KOPT-K1 (cell line): ENCODE results near the gene TBC1D17.

Experiments
- H3K27ac ChIP-seq: fragments of 200-600 bp; sonication (generic); 2 replicates; pipeline ENCODE4 v1.5.1; 2016; ENCODE audit warnings: antibody characterized with exemption, mild to moderate bottlenecking, low read depth, low read length; ENCODE audit not compliant: poor library complexity, severe bottlenecking
- H3K36me3 ChIP-seq: fragments of 200-600 bp; sonication (generic); 2 replicates; pipeline ENCODE4 v1.5.1; 2017; ENCODE audit warnings: antibody characterized with exemption, mild to moderate bottlenecking, low read length, moderate library complexity; ENCODE audit not compliant: insufficient read depth
- H3K9me3 ChIP-seq: fragments of 200-600 bp; sonication (generic); 2 replicates; pipeline ENCODE4 v1.5.1; 2017; ENCODE audit warnings: antibody characterized with exemption, low read length, mild to moderate bottlenecking; ENCODE audit not compliant: insufficient read depth, poor library complexity, severe bottlenecking

The TBC1D17 gene

DNA sequence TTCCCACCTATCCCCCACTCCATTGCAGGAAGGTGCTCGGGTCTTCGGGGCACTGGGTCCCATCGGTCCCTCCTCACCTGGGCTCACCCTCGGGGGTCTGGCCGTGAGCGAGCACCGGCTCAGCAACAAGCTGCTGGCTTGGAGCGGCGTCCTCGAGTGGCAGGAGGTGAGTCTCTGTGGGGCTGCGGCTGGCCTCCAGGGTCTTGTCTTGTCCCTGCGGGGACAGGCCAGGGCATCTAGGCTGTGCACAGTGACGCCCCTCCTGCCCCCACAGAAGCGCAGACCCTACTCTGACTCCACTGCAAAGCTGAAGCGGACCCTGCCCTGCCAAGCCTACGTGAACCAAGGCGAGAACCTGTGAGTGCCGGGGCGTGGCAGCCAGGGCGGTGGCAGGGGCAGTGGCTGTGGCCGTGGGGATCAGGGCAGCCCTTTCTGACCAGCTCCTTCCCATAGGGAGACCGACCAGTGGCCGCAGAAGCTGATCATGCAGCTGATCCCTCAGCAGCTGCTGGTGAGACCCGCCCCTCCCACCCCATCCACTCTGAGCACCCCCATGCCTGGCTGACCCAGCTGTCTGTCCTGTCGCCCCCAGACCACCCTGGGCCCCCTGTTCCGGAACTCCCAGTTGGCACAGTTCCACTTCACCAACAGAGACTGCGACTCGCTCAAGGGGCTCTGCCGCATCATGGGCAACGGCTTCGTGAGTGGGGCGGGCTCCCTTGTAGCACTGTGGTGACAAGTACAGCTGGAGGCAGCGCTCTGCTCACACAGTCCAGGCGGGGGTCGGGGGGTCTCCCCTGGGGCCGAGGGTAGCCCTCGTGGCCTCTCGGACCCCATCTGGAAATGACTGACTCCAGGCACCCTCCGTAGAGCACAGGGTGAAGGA, 22.9 kb upstream of the TBC1D17 start:
- Histone ChIP-seq H3K36me3 (peaks cover 57% of the 10 kb centered on the region), H3K9me3 (no peaks in the 10 kb centered on the region), H3K27ac (no peak overlapping the region)

DNA sequence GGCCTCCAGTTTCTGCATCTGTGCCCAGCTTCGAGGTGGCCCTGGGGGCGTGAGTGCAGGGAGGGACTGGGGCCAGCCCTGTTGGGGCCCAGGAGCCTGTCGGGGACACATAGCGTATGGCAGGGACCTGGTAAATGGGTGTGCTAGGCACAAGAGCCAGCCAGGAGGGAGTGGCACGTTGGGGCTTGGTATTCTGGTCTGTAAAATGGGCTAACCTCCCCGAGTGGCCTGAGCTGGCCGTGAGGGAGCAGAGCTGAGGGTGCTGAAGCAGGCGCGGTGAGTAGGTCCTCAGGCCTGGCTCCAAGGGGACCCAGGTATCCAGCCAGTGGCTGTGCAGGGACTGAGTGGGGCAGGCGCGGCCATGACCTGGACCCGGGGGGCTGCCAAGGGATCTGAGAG, 22.2 kb upstream of the TBC1D17 start:
- Histone ChIP-seq H3K9me3 (no peaks in the 10 kb centered on the region), H3K36me3 (peaks cover 63% of the 10 kb centered on the region), H3K27ac (no peak overlapping the region)

DNA sequence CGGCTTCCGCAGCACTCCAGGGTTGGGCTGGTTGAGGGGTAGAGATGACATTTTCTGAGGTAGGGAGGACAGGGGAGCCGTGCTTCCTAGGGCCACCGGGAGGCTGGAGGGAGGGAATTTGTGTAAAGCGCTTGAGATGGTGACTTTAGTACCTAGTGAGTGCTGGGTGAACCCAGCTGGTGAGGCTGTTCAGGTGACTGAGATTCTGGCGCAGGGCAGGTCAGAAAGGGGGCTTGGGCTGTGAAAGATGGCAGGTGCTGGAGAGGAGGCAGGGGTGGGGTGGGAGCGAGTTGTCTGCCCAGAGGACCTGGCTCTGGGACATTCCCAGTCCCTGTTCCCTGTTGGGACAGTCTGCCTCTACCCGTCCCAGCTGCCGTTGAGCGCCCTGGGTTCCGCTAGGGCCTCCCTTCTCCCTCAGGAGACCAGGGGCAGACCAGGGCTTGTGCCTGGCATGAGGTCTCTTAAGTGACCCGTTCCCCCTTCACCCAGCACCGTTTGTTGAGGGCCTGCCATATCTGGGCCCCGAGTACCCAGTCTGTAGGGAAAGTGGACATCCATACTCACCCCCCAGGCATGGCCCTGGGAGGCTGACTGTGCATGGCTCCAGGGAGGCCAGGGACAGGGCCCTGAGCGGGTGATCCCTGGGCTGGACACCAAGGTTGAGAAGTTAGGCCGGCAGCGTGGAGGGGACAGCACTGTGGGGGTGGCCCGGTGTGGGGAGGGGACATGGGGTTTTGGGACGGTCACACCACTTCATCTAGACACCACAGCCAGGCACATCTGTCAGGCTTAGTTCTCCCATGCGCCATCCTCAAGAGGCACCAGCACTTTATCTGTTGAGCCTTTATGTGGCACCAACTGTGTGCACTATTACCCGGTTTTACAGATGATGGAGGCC, 21.6 kb upstream of the TBC1D17 start:
- H3K36me3 ChIP-seq, result peaks cover 70% of the 10 kb centered on the region
- H3K9me3 ChIP-seq, result no peaks in the 10 kb centered on the region
- H3K27ac ChIP-seq, result no peak overlapping the region

DNA sequence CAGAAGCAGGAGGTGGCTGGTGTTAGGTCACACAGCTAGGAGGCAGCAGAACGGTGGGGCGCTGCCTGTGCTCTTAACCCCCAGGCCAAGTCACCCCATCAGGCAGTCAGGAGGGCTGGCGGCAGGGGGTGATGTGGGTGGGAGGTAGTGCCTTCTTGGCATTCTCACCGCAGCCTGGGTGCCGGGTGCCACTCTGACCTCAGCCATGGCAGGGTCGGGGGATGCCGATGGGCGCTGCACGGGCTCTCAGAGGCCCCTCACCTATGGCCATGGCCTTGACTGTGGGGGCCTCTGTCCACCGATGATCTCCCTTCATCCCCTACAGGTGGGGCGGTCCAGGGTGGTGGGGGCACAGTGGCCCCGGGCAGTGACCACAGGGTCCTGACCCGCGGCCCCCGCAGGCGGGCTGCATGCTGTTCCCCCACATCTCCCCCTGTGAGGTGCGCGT, 20.9 kb upstream of the TBC1D17 start:
- Histone ChIP-seq H3K27ac (no peak overlapping the region), H3K36me3 (peaks cover 77% of the 10 kb centered on the region), H3K9me3 (no peaks in the 10 kb centered on the region)

DNA sequence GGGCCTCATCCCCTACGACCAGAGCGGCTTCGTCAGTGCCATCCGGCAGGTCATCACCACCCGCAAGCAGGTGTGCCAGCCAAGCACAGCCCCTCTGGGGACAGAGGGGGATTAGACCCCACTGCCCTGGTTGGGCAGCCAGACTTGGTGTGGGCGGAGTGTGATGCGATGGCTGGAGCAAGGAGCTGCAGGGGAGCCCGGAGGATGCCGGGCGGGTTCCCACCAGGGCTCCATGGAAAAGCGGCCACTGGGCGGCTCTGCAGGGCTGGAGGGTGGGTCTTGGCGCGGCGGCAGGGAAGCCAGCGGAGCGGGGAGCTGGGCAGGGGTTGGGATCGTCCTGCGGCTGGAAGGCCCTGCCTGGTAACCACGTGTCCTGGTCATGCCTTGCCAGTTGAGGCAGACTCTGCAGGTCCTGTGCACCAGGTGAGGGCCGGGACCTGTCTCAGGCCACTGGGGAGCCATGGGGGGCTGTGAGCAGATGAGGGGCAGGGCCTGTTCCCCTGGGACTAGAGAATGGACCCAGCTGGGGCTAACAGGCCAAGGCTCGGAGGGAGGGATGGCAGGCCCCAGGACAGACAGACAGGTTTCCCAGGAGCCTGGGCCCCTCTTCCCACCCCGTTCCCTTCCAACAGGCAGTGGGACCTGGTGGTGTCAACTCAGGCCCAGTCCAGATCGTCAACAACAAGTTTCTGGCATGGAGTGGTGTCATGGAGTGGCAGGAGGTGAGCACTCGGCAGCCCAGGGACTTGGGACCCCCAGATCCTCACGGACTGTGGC, 20.3 kb upstream of the TBC1D17 start:
- peaks cover 81% of the 10 kb centered on the region for H3K36me3 ChIP-seq
- no peak overlapping the region for H3K27ac ChIP-seq

DNA sequence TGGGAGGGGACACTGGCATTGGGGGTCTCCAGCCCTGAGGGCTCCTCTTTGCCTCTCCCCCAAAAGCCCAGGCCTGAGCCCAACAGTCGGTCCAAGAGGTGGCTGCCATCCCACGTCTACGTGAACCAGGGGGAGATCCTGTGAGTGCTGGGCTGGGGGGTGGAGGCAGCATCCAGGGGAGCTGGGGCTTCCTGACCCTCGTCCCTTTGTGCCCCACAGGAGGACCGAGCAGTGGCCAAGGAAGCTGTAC, 19.7 kb upstream of the TBC1D17 start:
- no peak overlapping the region for H3K27ac ChIP-seq
- H3K9me3 ChIP-seq, result no peaks in the 10 kb centered on the region
- H3K36me3 ChIP-seq, result peaks cover 86% of the 10 kb centered on the region

More for the DNA sequence above, 20.3 kb upstream of the TBC1D17 start:
- no peaks in the 10 kb centered on the region for H3K9me3 ChIP-seq

DNA sequence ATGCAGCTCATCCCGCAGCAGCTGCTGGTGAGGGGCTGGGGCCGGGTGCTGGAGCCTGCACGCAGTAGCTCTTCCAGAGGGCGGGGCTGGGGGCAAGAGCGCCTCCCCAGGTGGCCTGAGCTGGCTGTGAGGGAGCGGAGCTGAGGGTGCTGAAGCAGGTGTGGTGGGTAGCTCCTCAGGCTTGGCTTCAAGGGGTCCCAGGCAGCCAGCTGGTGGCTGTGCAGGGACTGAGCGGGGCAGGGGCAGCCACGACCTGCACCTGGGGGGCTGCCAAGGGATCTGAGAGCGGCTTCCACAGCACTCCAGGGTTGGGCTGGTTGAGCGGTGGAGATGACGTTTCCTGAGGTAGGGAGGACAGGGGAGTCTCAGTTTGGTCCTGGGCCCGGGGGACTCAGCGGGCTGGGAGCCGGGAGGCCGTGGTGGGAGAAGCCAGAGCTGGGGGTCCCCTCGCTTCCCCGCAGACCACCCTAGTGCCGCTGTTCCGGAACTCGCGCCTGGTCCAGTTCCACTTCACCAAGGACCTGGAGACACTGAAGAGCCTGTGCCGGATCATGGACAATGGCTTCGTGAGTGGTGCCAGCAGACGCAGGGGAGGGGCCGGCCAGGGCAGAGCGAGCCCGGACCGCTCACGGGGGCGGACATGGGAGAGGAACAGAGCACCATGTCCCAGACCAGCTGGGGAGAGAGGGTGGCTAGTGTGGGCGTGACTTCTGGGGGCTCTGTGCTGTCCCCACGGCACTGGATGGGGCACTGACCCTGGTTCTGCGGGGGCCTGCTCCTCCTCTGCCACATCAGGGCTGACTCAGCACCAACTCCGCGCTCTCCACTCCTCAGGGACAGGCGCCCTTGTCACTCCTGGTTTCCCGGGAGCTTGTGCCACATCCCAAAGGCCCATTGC, 19.2 kb upstream of the TBC1D17 start:
- no peaks in the 10 kb centered on the region for H3K9me3 ChIP-seq
- H3K27ac ChIP-seq, result no peak overlapping the region
- peaks cover 92% of the 10 kb centered on the region for H3K36me3 ChIP-seq

DNA sequence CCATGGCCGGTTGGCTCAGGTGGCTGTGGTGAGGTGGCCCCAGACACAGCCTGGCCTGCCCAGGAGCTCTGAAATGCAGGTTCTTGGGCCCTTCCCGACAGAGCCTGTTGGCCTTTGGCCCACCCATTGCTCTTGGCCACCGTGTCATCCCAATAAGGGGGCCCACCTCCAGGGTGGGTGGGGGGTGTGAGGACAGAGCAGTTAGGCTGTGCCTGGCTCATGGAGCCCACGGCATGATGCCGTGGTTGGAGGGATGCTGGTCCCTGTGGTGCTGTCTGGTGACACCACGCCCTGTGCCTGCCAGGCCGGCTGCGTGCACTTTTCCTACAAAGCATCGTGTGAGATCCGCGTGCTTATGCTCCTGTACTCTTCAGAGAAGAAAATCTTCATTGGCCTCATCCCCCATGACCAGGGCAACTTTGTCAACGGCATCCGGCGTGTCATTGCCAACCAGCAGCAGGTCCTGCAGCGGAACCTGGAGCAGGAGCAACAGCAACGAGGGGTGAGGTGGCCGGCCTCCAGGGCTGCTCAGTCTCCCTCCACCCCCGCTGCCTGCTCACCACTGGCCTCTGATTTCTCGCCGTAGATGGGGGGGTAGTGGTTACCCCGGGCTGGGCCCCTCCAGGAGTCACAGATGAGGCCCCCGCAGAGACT, 17.7 kb upstream of the TBC1D17 start:
- H3K27ac ChIP-seq, result no peak overlapping the region
- H3K9me3 ChIP-seq, result no peaks in the 10 kb centered on the region
- H3K36me3 ChIP-seq, result peaks cover 96% of the 10 kb centered on the region

DNA sequence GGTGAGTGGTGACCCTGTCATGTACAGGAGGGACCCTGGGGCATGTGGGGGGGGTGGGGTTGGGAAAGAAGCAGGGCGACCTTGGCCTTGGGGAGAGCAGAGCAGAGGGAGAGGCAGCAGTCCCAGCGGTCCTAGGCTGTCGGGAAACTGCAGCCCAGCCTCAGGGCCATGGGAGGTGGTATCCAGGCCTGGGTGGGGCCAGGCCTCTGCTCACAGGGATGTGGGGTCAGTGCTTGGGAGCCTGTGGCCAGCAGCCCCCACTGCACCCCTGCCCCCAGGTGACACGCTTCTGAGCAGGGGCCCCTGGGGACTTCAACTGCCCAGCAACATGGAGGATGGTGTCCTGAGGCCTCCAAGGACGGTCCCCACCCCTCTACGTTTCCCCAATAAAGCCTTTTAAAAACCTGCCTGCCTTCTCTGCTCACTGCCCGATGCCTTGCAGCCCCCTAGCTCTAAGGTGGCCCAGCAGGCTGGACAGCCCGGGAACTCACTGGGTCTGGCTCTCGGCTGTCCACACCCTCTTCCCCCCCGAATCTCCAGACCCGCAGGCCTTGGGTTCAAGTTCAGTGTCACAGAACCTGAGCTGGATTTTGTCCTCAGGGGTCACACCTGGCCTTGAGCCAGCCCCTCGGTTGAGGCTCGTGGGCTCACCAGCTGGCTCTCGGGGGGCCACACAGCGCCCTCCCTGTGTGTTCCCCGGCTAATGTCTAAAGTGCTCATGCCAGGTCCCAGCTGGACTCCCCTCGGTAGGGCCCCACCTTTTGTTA, 17.0 kb upstream of the TBC1D17 start:
- peaks cover 93% of the 10 kb centered on the region for H3K36me3 ChIP-seq
- H3K27ac ChIP-seq, result no peak overlapping the region
- H3K9me3 ChIP-seq, result no peaks in the 10 kb centered on the region

DNA sequence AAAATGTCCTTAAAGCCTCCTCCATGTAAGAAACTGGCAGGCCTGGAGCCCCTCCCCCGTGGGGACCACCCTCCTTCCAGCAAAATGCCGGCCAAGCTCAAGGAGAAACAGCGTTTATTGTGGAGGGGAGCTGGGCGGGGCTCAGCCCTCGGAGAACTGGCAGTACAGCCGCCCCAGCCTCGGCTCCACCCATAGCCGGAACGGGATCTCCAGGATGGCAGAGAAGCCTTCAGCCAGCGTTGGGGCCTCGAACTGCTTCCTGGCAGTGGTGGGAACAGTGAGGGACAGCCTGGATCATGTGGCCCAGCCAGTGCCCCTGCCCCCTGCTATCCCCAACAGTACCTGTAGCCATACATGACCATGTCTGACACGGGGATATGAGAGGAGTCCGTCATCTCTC, 16.4 kb upstream of the TBC1D17 start:
- H3K36me3 ChIP-seq, result peaks cover 87% of the 10 kb centered on the region

DNA sequence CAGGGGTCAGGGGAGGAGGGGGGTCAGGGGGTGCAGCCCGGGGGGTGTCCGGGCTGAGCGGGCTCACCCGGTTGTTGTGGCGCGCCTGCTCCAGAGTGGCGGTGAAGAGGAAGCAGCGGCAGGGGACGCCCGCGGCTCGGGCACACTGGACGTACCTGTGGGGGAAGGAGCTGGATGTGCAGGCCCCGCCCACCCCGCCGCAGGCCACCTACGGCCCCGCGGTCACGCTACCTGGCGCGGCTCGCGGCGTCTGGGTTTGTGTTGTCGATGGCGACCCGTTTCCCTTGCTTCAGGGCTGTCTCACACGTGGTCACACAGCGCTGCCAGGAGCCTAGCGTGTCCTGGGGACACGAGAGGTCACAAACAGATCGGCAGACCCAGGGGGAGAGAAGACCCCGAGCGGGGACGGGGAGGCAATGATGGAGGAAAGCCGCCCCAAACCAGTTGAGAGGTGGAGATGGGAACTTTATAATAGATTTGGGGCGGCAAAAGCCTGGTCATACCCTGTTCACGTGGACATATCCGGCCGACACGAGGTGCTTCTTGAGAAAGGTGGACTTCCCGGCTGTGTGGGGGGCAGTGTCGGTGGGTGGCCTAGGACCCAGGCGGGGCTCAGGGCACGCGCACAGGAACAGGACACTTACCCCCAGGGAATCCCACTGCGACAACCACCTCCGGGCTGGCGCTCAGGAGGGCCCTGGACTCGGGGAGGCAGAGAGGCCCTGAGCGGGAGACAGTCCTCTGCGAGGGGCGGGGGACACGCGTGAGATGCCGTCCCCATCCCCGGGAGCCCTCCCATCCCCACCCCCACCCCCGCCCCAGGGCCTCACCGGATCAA, 15.7 kb upstream of the TBC1D17 start:
- H3K9me3 ChIP-seq, result no peaks in the 10 kb centered on the region

More for the DNA sequence above, 16.4 kb upstream of the TBC1D17 start:
- H3K9me3 ChIP-seq, result no peaks in the 10 kb centered on the region
- H3K27ac ChIP-seq, result no peak overlapping the region

DNA sequence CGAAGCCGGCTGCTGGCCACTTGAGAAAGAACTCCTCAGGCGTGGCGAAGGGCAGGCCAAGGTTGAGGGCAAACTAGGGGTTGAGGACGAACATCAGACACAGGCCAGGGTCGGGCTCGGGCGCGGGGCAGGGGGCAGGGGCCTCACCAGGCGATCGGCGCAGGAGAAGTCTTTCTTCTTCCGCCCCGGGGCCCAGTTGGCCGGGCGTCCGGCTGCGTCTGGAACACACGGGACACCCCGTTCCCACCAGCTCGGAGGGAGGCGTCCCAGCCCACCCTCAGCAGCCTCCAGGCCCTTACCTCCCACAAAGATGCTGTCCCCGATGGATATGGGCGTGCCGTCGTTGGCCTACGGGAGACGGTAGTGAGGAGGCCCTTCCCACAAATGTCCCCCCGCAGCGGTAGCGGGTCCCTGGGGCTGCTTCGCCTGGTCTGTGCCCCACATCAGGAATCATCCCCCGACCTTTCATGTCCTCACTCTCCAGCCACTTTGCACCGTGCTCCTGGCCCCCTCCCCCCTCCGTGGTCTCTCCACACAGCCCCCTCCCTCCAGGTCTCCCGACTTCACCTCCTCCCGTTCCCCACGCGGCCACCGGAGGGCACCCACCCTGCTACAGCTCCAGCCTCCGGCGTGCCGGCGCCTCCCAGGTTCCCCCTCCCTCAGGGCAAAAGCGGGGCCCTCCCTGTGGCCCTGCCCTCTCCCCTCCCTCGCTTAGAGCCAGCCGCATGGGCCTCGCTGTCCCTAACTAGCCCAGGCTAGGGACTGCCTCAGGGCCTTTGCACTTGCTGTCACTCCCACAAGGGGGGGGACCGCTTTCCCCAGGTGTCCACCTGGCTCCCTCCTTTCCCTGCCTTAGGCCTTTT, 14.9 kb upstream of the TBC1D17 start:
- H3K9me3 ChIP-seq, result no peaks in the 10 kb centered on the region
- H3K36me3 ChIP-seq, result peaks cover 72% of the 10 kb centered on the region
- no peak overlapping the region for H3K27ac ChIP-seq

More for the DNA sequence above, 15.7 kb upstream of the TBC1D17 start:
- H3K27ac ChIP-seq, result no peak overlapping the region
- peaks cover 80% of the 10 kb centered on the region for H3K36me3 ChIP-seq
